NCI-H2196 treated with DMSO at 0.1 percent for 48 hours (cell line): ENCODE measurements around the gene OR51B6.
"Not testable (repeated sequence)": the region's sequence is repeated elsewhere in the genome, so short reads cannot be mapped to it uniquely, and the experiment has no call there.

ENCODE experiments used
- DNase-seq: peaks from one replicate; lab custom pipeline; 2025; ENCODE audit not compliant: unreplicated experiment; lab: John Stamatoyannopoulos, UW

OR51B6 gene

GRCh38 chr11:5351208-5351607 lies at the start of gene OR51B6:
TSS of gene OR51B6 (plus strand) at chr11:5351508. CDS start at chr11:5351508, 0 bp downstream.
- no peak for DNase-seq

DNA sequence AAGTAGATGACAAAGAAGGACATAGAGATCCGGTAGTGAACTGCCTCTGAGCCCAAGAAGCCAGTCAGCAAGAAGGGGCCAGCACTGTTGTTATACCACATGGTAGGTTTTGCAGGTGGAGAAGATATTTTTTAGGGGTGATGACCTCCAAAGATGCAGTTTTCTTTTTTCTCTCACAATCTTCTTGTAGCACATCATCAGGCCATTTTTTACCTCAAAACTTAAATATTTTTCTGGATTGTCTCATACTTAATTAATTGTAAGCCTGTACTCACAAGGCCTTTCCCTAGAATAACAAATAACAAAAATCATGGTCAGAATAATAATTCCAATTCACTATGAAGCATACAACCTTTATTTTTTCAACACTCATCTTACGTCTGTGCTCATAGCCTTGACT lies 49.5 kb upstream of the OR51B6 start, which contains the start of gene OR51B4:
TSS of gene OR51B4 (minus strand) at position 101 of the 400 bp plus-strand sequence. CDS start at position 101, 0 bp downstream.
- no peak for DNase-seq

GRCh38 chr11:5303626-5304025 lies 47.7 kb upstream of the OR51B6 start:
- no peak for DNase-seq

GRCh38 chr11:5304046-5304445 lies 47.3 kb upstream of the OR51B6 start:
- no peak for DNase-seq

DNA sequence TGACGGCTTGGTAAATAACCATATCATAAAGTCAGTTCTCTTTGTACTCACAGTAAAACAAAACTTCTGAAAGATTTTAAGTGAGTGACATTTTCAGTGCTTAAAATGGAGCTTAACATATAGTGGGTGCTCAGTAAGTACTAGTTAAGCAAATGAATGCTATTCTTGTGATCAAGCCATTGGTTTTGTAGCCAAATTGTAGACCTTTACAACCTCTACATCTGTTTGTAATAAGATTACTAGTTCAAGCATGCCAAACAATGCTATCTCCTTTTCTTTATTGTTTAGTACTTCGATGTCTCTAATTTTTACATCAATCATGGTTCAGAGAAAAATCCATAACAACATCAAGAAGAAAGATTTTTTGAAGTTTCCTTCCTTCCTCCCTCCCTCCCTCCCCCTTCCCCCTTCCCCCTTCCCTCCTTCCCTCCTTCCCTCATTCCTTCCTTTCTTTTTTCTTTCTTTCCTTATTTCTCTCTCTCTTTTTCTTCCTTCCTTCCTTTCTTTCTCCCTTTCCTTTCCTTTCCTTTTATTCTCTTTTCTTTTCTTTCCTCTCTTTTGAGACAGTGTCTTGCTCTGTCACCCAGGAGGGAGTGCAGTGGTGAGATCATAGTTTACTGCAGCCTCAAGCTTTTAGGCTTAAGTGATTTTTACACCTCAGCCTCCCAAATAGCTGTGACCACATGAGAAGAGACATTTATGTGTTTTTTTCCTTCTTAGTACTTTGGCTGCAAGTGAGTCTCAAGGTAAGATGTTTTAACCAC lies 43.9 kb upstream of the OR51B6 start:
- no peak for DNase-seq

- DNase-seq = no peak
Observed at GRCh38 chr11:5310423-5310822, 40.9 kb upstream of the OR51B6 start.

GRCh38 chr11:5313326-5314023 lies 37.8 kb upstream of the OR51B6 start:
- not testable (repeated sequence) for DNase-seq

- no peak for DNase-seq
Observed at GRCh38 chr11:5317292-5317691, 34.0 kb upstream of the OR51B6 start.

DNA sequence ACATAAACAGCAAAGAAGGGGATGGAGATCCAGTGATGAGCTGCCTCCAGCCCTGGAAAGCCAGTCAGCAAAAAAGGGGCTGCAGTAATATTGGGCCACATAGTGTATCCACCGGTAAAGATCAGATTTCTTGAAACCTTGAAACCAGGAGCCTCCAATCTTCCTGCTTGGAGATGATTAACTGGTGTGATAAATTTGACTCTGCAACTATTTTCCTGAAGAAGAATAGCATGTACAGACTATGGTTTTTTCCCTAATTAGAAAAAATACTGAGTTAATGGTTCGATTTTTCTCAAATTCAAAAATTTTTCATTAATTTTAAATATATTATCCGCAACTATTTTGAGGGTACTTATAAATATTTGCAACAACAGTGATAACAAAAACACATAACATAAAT lies 27.1 kb upstream of the OR51B6 start, which contains the start of gene OR51B2:
TSS of gene OR51B2 (minus strand) at position 101 of the 400 bp plus-strand sequence. CDS start at position 101, 0 bp downstream.
- no peak for DNase-seq

- no peak for DNase-seq
Observed at GRCh38 chr11:5335170-5335569, 16.1 kb upstream of the OR51B6 start.

DNA sequence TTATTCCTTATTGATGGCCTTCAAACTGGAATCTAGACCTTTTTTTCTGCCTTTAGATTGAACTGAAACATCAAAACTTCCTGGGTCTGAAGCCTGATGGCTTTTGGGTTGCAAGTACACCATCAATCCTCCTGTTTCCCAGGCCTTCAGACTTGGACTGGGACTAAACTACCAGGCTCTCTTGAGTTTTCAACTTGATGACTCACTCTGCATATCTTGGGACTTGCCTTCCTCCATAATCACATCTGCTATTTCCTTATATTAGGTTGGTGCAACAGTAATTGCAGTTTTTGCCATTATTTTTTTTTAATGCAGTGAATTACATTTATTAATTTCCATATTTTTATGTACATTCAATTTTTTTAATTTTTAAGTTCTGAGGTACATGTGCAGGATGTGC lies 15.0 kb upstream of the OR51B6 start:
- no peak for DNase-seq

DNA sequence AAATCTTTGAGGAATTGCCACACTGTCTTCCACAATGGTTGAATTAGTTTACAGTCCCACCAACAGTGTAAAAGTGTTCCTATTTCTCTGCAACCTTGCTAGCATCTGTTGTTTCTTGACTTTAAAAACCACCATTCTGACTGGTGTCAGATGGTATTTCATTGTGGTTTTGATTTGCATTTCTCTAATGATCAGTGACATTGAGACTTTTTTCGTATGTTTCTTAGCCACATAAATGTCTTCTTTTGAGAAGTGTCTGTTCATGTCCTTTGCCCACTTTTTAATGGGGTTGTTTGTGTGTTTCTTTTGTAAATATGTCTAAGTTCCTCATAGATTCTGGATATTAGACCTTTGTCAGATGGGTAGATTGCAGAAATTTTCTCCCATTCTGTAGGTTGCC lies 14.1 kb upstream of the OR51B6 start:
- not testable (repeated sequence) for DNase-seq

DNA sequence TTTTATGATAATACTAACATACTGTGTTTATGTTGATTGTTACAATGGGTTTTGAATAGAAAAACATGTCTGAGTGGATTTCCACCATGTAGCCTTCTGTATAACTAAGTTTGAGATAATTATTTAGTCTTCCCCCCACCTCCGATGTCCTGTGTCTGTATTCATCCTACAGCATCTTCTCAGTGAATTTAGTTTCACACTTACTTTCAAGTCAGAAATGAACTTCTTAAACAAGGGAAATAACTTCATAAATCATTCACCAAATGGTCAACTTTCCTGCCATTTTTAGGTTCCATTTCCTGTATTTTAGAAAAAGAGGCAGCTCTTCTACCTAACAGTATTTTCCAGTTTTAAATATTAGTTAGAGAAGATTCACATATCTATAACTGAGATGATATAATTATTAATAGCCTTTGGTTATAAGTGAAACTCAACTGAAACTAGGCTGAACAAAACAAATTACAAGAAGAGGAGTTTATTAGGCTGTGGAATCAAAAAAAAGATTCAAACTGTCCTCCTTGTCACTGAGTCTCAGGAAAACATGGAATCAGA lies 11.5 kb upstream of the OR51B6 start:
- no peak for DNase-seq

- DNase-seq = no peak
Observed at GRCh38 chr11:5343474-5344335, 7.6 kb upstream of the OR51B6 start, which contains the start of gene OR51B5. TSS of gene OR51B5 (minus strand) at chr11:5343524. CDS start at chr11:5343524, 0 bp downstream.

- DNase-seq = no peak
Observed at GRCh38 chr11:5345831-5346230, 5.5 kb upstream of the OR51B6 start.

GRCh38 chr11:5348551-5349194 lies 2.6 kb upstream of the OR51B6 start:
- no peak for DNase-seq

DNA sequence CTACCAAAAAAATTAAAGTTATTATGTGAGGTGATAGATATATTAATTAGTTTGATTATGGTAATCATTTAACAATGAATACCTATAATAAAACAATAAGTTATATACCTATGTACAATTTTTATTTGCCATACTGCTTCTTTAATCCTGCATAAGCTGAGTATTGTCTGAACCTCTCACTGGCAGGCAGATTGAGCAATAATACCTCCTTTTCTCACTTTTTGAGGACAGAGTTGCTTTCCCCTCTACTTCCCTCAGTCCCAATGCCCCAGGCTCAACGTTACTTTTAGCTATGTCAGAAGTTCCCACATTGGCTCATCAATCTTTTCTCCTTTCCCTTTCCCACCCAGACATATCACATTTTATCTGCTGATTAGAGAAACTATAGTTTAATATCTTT lies 1.8 kb upstream of the OR51B6 start:
- no peak for DNase-seq

DNA sequence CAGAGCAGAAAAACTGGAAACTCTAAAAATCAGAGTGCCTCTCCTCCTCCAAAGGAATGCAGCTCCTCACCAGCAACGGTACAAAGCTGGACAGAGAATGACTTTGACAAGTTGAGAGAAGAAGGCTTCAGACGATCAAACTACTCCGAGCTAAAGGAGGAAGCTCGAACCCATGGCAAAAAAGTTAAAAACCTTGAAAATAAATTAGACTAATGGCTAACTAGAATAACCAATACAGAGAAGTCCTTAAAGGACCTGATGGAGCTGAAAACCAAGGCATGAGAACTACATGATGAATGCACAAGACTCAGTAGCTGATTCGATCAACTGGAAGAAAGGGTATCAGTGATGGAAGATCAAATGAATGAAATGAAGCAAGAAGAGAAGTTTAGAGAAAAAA lies 4.7 kb downstream of the OR51B6 start:
- DNase-seq = not testable (repeated sequence)

GRCh38 chr11:5362017-5362625 lies 10.8 kb downstream of the OR51B6 start:
- no peak for DNase-seq

GRCh38 chr11:5363679-5364078 lies 12.4 kb downstream of the OR51B6 start:
- no peak for DNase-seq
